Loucy (cell line): ENCODE measurements around the gene L3MBTL3.

Source experiments
- H2AFZ ChIP-seq: fragments of 200-600 bp; sonication (generic); 2 replicates; pipeline ENCODE4 v1.6.0; 2016; ENCODE audit warnings: antibody characterized with exemption, mild to moderate bottlenecking, low read length, moderate library complexity
- H3F3A ChIP-seq: fragments of 200-600 bp; 2 replicates; pipeline ENCODE4 v1.6.0; 2016; ENCODE audit warnings: antibody characterized with exemption, low read depth, mild to moderate bottlenecking
- H3K27me3 ChIP-seq: fragments of 200-600 bp; sonication (generic); 2 replicates; pipeline ENCODE4 v1.6.1; 2014; ENCODE audit warnings: low read length, mild to moderate bottlenecking; ENCODE audit not compliant: insufficient read depth, poor library complexity, severe bottlenecking
- H3K36me3 ChIP-seq: fragments of 200-600 bp; sonication (generic); 2 replicates; pipeline ENCODE4 v1.6.1; 2016; ENCODE audit warnings: low read length; ENCODE audit not compliant: insufficient read depth
- H3K4me1 ChIP-seq: fragments of 200-600 bp; sonication (generic); 2 replicates; pipeline ENCODE4 v1.5.1; 2014; ENCODE audit warnings: low read length, mild to moderate bottlenecking; ENCODE audit not compliant: insufficient read depth, poor library complexity, severe bottlenecking
- H3K4me2 ChIP-seq: fragments of 200-600 bp; sonication (generic); 2 replicates; pipeline ENCODE4 v1.6.0; 2014; ENCODE audit warnings: antibody characterized with exemption, low read length, low read depth, mild to moderate bottlenecking; ENCODE audit not compliant: poor library complexity, severe bottlenecking
- H3K4me3 ChIP-seq: fragments of 200-600 bp; sonication (generic); 2 replicates; pipeline ENCODE4 v1.5.1; 2014; ENCODE audit warnings: low read length, mild to moderate bottlenecking, mixed read lengths; ENCODE audit not compliant: poor library complexity, severe bottlenecking
- H3K79me2 ChIP-seq: fragments of 200-600 bp; sonication (generic); 2 replicates; pipeline ENCODE4 v1.6.1; 2014; ENCODE audit warnings: low read length; ENCODE audit not compliant: insufficient read depth
- H3K9ac ChIP-seq: fragments of 200-600 bp; sonication (generic); 2 replicates; pipeline ENCODE4 v1.6.0; 2014; ENCODE audit warnings: mild to moderate bottlenecking, low read depth, low read length, moderate library complexity; ENCODE audit not compliant: poor library complexity, severe bottlenecking
- H3K9me2 ChIP-seq: fragments of 200-600 bp; sonication (generic); replicated peaks from 2 replicates; pipeline ENCODE4 v1.6.1; 2016; ENCODE audit warnings: low read depth, low read length, mixed read lengths
- H3K9me3 ChIP-seq: fragments of 200-600 bp; sonication (generic); 2 replicates; pipeline ENCODE4 v1.6.1; 2014; ENCODE audit warnings: mild to moderate bottlenecking, antibody characterized with exemption, low read length, low read depth; ENCODE audit not compliant: insufficient read depth
- H4K20me1 ChIP-seq: fragments of 200-600 bp; sonication (generic); 2 replicates; pipeline ENCODE4 v1.6.0; 2014; ENCODE audit warnings: antibody characterized with exemption, low read length, mild to moderate bottlenecking; ENCODE audit not compliant: insufficient read depth, poor library complexity, severe bottlenecking
- EZH2phosphoT487 ChIP-seq: fragments of 200-600 bp; IDR thresholded peaks from 2 replicates; pipeline ENCODE4 v1.6.1; 2018; ENCODE audit warnings: antibody characterized with exemption, mild to moderate bottlenecking, moderate library complexity, borderline replicate concordance
- TF ChIP-seq, protein P1 (sequence below): fragments of 200-600 bp; sonication (generic); conservative IDR thresholded peaks from 2 replicates; pipeline ENCODE4 v1.5.1; 2014; ENCODE audit warnings: mild to moderate bottlenecking, antibody characterized with exemption, low read length

Gene L3MBTL3

DNA sequence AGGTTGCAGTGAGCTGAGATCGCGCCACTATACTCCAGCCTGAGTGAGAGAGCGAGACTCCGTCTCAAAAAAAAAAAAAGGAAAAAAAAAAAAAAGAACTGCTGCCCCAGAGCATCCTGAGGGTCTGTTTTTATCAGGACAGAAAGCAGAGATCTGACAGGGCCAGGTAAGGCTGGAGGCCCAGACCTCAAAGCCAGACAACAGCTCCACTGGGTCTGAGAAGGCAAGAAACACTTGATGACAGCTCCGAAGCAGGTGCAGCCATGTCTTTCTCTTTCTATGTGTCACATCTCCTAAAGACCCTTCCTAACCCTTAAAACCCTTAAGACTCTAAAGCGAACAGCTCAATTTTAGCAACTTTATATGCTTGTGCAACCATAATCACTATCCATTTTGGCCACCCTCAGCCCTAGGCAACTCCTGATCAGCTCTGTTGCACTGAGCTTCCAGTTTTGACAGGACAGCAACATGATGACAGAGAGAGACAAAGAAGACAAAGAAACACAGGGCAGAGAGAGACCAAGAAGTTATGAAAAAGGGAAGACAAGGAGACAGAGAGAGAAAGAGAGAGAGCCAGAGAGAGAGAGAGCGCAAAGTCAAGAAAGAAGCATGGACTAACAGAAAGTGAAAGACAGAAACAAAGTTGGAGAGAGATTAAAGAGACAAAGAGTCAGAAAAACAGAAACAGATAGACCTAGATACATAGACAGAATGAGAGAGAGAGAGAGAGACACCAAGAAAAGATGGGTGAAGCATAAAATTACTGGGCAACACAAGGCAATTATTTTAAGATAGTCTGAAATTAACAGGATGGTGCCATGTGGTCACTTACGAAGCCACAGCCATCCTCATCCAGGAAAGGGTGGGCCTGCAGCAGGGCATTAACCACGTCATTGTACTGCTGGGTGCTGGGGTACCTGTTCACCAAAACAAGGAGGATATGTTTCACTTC, 165.2 kb downstream of the L3MBTL3 start:
- H3K9me2 ChIP-seq = no peaks in the 10 kb centered on the region
- peak overlapping the region; percentile 74 for H2AFZ ChIP-seq
- H3K9me3 ChIP-seq = no peaks in the 10 kb centered on the region
- no peaks in the 10 kb centered on the region for H3K79me2 ChIP-seq
- no peak overlapping the region for H3K9ac ChIP-seq
- H3F3A ChIP-seq = no peaks in the 10 kb centered on the region
- TF ChIP-seq, protein P1, sequence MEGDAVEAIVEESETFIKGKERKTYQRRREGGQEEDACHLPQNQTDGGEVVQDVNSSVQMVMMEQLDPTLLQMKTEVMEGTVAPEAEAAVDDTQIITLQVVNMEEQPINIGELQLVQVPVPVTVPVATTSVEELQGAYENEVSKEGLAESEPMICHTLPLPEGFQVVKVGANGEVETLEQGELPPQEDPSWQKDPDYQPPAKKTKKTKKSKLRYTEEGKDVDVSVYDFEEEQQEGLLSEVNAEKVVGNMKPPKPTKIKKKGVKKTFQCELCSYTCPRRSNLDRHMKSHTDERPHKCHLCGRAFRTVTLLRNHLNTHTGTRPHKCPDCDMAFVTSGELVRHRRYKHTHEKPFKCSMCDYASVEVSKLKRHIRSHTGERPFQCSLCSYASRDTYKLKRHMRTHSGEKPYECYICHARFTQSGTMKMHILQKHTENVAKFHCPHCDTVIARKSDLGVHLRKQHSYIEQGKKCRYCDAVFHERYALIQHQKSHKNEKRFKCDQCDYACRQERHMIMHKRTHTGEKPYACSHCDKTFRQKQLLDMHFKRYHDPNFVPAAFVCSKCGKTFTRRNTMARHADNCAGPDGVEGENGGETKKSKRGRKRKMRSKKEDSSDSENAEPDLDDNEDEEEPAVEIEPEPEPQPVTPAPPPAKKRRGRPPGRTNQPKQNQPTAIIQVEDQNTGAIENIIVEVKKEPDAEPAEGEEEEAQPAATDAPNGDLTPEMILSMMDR = no peak
- no peak for TF ChIP-seq EZH2phosphoT487
- H3K4me2 ChIP-seq = peak overlapping the region; percentile 50
- H3K36me3 ChIP-seq = no peaks in the 10 kb centered on the region
- H4K20me1 ChIP-seq = no peaks in the 10 kb centered on the region
- H3K4me1 ChIP-seq = peaks cover 11% of the 10 kb centered on the region
- H3K27me3 ChIP-seq = no peaks in the 10 kb centered on the region
- peak overlapping the region; percentile 18 for H3K4me3 ChIP-seq

DNA sequence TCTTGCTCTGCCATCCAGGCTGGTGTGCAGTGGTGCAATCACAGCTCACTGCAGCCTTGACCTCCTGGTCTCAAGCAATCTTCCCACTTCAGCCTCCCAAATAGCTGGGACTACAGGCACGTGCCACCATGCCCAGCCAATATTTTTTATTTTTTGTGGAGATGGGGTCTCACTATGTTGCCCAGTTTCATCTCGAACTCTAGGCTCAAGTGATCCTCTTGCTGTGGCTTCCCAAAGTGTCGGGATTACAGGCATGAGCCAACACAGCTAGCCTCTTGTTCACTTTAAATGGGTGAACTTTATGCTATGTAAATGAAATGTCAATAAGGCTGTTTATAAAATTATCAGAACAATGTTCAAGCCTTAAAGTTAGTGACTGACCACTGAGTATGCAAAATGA, 167.3 kb downstream of the L3MBTL3 start:
- no peaks in the 10 kb centered on the region for H3F3A ChIP-seq
- H3K4me2 ChIP-seq = no peak overlapping the region
- TF ChIP-seq, protein P1 = no peak
- TF ChIP-seq EZH2phosphoT487 = no peak
- no peaks in the 10 kb centered on the region for H4K20me1 ChIP-seq
- H2AFZ ChIP-seq = no peak overlapping the region
- no peak overlapping the region for H3K4me3 ChIP-seq
- no peaks in the 10 kb centered on the region for H3K27me3 ChIP-seq
- H3K9me3 ChIP-seq = no peaks in the 10 kb centered on the region
- no peaks in the 10 kb centered on the region for H3K36me3 ChIP-seq
- no peaks in the 10 kb centered on the region for H3K79me2 ChIP-seq
- no peaks in the 10 kb centered on the region for H3K9me2 ChIP-seq
- H3K4me1 ChIP-seq = peaks cover 11% of the 10 kb centered on the region
- no peak overlapping the region for H3K9ac ChIP-seq

DNA sequence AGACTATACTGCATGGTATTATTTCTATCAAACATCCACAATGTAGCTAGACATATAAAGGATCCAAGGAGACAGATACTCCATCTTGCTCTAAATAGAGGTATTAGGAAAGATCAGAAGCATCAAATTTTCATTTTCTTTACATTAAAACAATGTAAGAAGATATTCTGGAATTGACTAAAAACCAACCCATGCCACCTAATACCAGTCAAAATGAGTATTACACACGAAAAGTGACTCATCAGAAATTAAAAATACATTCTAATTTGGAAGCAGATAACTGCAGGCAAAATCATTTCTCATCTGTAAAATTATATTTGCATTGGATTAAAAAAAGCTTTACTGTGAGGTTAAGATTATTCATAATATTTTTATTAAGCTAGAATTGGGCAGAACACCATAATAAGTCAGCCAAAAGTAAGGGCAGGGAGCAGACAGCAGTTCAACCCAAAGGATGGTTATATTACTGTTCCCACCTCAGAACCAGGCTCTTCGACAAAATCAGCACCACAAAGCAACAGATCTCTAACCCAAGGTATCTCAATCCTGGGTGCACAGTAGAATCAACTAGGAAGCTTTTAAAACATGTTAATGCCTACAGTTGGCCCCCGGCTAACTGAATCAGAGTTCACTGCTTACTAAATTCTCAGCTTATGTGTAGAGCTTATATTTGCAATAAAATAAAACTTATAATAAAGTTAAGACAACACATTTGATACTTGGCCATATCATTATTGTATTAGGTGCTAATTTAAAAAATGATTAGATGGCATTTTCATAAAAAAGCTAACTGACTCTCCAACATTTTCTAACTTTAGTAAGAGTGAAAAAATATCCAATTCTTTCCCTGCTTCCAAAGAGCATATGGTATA, 169.2 kb downstream of the L3MBTL3 start:
- peaks cover 11% of the 10 kb centered on the region for H3K4me1 ChIP-seq
- H2AFZ ChIP-seq = no peak overlapping the region
- TF ChIP-seq, protein P1 = no peak
- TF ChIP-seq EZH2phosphoT487 = no peak
- H3K4me3 ChIP-seq = no peak overlapping the region
- H4K20me1 ChIP-seq = no peaks in the 10 kb centered on the region
- H3K9ac ChIP-seq = no peak overlapping the region
- H3K27me3 ChIP-seq = no peaks in the 10 kb centered on the region
- no peak overlapping the region for H3K4me2 ChIP-seq
- no peaks in the 10 kb centered on the region for H3K9me2 ChIP-seq
- H3K9me3 ChIP-seq = no peaks in the 10 kb centered on the region
- no peaks in the 10 kb centered on the region for H3K36me3 ChIP-seq
- H3F3A ChIP-seq = no peaks in the 10 kb centered on the region
- H3K79me2 ChIP-seq = no peaks in the 10 kb centered on the region
